GM21423 (cell line): Measurements from ENCODE around the gene PTGER2.
A peak's percentile ranks its signal among the peaks of the same experiment; 100 is the strongest.

Experiments
- ATAC-seq: cut with Tn5 transposase; IDR thresholded peaks from one replicate; pipeline ENCODE4 v1.9.1; 2021; ENCODE audit warnings: mild to moderate bottlenecking, moderate library complexity; ENCODE audit not compliant: unreplicated experiment

PTGER2 gene, protein sequence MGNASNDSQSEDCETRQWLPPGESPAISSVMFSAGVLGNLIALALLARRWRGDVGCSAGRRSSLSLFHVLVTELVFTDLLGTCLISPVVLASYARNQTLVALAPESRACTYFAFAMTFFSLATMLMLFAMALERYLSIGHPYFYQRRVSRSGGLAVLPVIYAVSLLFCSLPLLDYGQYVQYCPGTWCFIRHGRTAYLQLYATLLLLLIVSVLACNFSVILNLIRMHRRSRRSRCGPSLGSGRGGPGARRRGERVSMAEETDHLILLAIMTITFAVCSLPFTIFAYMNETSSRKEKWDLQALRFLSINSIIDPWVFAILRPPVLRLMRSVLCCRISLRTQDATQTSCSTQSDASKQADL

DNA sequence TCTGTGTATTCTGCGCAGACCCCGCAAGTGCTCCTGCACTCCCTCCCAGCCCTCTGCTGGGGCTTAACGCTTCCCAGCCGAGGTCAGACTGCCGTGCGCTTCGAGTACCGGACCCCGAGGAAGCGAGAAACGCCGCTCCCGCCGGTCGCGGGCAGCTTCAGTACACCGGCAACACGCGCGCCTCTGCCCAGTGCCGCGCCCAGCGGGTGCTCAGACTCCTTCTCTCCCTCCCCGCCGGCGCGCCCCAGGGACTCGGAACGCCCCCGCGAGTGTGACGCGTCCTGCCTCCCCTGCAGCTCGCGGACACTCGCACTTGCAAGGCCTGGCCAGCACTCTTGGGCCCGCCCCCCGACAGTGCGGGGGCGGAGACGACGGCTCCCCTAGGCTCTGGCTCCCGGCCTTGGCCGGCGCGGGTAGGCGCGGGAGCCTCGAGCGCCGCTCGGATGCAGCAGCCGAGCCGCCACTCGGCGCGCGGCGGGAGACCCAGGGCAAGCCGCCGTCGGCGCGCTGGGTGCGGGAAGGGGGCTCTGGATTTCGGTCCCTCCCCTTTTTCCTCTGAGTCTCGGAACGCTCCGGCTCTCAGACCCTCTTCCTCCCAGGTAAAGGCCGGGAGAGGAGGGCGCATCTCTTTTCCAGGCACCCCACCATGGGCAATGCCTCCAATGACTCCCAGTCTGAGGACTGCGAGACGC, at the start of gene PTGER2:
TSS of gene PTGER2 (plus strand) at position 410 of the 692 bp plus-strand sequence. CDS start at position 647, 237 bp downstream.
- peak; percentile 41 for ATAC-seq

DNA sequence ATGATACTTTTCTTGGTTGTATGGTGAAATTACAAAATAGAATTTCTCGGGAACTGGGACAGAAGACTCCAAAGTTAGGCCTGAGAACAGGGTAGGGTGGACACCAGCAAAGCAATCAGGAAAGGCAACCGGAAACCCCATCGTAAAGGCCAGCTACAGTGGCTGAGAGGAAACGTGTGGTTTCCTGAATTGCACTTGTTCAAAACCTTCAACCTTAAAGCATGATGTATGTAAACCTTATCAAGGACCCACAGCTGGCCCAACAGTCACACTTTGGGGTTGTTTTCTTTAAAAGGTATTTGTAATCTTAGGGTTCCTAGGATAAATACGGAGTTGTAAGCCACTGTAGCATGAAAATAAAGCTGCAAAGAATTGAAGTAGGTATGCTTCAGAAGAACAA, 48.9 kb upstream of the PTGER2 start:
- ATAC-seq, result peak; percentile 66

DNA sequence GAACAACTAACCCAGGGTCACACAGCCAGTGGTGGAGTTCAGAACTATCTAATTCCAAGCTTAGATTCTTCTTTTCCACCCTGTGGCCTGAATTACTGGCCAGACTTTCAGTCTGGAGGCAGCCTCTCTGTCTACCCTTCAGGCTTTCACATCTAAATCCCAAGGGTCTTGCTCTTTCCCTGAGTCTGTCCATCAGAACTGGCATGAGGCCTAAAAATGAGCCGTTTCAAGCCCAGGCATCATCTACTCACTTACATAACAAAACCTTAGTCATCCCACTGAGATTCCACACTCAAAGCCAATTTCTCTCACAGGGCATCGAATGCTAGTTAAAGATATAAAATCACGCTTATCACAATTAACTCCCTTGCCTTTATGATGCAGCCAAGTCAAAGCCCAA, 47.9 kb upstream of the PTGER2 start:
- no peak for ATAC-seq

DNA sequence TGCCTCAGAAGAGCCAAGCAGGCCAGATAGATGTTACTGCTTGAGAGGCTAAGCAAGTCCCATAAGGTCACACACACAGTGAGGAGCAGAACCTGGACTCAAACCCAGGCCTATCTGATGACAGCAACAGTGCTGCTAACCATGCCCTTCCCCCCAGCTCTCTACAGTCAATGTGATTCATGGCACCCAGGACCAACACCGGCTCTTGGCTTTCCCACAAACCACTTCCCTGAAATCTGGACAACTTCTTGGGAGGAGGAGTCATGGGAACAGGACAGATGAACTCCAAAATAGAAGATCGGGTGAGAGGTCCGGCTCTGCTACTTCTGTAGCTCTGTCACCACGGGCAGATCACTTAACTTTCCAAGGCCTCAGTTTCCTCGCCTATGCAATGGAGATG, 47.3 kb upstream of the PTGER2 start:
- no peak for ATAC-seq

DNA sequence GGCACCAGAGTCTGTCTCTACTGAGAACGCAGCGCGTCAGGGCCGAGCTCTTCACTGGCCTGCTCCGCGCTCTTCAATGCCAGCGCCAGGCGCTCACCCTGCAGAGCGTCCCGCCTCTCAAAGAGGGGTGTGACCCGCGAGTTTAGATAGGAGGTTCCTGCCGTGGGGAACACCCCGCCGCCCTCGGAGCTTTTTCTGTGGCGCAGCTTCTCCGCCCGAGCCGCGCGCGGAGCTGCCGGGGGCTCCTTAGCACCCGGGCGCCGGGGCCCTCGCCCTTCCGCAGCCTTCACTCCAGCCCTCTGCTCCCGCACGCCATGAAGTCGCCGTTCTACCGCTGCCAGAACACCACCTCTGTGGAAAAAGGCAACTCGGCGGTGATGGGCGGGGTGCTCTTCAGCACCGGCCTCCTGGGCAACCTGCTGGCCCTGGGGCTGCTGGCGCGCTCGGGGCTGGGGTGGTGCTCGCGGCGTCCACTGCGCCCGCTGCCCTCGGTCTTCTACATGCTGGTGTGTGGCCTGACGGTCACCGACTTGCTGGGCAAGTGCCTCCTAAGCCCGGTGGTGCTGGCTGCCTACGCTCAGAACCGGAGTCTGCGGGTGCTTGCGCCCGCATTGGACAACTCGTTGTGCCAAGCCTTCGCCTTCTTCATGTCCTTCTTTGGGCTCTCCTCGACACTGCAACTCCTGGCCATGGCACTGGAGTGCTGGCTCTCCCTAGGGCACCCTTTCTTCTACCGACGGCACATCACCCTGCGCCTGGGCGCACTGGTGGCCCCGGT, 46.4 kb upstream of the PTGER2 start, which contains the start of gene PTGDR:
TSS of gene PTGDR (plus strand) at position 198 of the 778 bp plus-strand sequence. CDS start at position 315, 117 bp downstream.
- no peak for ATAC-seq

DNA sequence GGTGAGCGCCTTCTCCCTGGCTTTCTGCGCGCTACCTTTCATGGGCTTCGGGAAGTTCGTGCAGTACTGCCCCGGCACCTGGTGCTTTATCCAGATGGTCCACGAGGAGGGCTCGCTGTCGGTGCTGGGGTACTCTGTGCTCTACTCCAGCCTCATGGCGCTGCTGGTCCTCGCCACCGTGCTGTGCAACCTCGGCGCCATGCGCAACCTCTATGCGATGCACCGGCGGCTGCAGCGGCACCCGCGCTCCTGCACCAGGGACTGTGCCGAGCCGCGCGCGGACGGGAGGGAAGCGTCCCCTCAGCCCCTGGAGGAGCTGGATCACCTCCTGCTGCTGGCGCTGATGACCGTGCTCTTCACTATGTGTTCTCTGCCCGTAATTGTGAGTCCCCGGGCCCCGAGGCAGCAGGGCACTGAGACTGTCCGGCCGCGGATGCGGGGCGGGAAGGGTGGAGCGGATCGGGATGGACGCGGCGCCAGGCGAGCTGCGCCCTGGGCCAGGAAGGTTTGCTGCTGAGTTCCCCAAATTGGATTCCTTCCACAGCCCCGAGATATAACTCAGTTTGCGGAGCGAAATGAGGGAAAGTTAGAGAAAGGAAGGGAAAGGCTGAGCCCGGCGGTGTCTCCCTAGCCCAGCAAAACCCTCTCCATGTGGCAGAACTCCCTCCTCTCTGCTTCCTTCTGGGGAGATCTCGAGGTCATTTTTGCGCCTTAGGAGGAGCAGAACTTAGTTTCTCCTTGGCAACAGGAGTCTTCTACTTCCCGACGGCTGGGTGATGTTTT, 45.6 kb upstream of the PTGER2 start:
- no peak for ATAC-seq

DNA sequence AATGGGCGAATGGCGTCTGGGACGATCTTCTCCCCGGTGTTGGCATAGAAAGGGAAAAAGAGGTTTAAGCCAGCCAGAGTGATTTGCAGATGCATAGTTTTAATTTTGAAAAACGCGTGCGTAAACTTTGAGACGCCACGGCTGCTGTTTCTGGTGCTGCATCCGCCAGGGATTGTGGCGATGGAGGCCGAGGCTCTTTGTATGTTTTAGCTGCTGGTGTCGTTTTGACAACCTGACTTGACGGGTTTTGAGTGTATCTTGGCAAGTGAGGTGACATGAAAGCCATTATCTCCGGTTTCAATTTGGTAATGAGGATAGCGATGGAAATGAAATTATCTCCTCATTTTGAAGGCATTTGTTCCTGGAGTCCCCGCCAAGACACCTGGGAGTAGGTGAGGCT, 45.0 kb upstream of the PTGER2 start:
- ATAC-seq, result no peak

DNA sequence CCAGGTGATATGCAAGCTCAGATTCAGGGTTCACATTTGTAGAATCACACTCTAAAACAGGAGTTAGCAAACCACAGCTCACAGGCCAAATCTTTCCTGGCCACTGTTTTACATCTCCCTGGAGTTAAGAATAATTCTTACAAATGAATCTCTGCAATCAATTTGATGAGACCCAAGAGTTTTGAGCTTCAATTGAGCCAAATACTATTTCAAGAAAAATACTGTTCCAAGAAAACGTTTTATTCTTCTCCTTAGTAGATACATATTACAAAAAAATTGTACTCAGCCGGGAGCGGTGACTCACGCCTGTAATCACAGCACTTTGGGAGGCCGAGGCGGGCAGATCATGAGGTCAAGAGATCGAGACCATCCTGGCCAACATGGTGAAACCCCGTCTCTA, 44.1 kb upstream of the PTGER2 start:
- no peak for ATAC-seq

DNA sequence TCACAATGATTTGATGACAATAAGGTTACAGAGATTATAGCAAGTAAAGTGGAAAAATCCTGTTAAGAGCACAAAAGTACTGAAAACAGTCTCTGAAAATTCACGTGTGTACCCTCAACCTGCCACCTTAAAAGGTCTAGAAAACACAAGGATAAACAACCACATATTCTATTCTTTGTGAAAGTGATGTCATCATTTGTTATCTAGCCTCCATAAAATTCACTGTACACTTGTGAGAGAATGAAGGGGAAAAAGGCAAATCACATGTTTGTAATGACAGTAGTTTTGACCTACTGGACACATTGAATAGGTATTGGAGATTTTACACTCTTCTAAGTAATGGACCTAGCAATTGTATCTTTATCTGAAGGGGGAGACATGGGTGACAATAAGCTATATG, 42.6 kb upstream of the PTGER2 start:
- ATAC-seq, result no peak

DNA sequence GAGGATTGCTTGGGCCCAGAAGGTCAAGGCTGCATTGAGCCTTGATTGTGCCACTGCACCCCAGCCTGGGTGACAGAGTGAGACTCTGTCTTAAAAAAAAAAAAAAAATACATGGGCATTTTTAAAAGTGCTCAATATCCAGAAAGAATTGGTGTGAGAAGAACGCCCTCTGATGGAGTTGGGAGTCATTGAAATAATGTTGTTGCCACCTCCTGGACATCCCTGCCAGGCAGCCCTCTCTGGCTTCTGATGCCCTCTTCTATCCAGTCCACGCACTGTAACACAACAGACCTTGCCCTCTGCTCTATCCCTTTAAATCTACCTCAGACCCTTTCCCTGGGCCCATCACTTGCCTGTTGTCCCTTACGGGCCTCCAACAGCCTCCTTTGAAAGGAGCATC, 41.7 kb upstream of the PTGER2 start:
- ATAC-seq, result peak; percentile 52

DNA sequence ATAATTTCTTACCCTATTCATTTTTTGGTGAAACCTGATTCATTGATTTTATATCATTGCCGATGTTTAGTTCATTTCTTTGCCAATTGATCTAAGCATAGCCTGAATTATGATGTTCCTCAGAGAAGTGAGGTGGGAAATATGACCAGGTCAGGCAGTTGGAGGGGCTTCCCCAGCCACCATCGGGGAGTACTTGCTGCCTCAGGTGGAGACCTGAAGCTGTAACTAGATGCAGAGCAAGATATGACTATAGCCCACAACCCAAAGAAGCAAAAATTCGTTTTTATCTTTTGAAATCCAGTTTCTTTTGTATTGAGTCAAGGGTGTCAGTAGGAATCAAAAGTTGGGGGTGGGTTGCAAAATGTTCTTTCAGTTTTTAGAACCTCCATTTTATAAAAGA, 38.7 kb upstream of the PTGER2 start:
- ATAC-seq, result no peak

DNA sequence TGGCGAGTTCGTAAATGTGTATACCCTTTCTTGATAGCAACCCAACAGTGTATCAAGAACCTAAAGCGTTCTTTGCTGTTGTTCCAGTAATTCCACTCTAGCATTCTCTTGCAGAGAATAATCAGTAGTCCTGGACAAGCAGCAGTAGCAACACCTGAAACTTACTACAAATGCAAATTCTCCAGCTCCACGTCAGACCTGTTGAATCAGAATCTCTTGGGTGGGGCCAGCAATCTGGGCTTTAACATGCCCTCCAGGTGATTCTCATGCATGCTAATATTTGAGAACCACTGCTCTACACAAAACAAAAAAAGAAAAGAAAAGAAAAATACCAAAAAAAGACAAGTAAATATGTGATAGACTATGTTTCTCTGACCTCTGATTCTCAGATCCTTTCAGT, 36.6 kb upstream of the PTGER2 start:
- ATAC-seq, result no peak

DNA sequence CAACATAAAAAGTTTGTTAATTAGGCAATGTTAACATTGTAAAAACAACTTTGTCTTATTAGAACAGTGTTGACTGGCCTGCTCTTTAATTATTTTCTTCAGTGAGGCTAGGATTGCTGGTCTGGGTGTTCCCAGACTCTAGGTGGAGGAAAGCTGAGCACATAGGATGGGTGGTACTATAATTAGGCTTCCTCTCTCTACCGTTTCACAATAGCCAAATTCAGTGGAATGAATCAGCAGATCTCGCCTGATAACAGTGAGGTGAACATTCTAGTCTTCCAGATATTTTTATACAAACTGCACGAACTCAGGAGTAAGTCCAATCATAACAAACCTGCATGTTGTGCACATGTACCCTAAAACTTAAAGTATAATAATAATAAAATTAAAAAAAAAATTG, 34.7 kb upstream of the PTGER2 start:
- ATAC-seq, result no peak

DNA sequence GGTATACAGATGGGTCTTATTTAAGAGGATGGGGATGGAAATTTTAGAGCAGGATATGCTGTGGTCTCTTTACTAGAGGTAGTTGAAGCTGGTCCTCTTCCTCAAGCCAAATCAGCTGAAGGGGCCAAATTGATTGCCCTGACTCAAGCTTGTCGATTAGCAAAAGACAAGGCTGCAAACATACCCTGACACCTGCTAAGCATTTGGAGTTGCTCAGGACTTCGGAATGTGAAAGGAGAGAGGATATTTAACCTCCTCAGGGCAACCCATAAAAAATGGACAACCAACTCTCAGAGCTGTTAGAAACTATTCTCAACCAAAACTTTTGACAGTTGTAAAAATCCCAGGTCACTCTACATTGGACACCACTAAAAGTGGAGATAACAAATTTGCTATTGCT, 31.0 kb upstream of the PTGER2 start:
- no peak for ATAC-seq

DNA sequence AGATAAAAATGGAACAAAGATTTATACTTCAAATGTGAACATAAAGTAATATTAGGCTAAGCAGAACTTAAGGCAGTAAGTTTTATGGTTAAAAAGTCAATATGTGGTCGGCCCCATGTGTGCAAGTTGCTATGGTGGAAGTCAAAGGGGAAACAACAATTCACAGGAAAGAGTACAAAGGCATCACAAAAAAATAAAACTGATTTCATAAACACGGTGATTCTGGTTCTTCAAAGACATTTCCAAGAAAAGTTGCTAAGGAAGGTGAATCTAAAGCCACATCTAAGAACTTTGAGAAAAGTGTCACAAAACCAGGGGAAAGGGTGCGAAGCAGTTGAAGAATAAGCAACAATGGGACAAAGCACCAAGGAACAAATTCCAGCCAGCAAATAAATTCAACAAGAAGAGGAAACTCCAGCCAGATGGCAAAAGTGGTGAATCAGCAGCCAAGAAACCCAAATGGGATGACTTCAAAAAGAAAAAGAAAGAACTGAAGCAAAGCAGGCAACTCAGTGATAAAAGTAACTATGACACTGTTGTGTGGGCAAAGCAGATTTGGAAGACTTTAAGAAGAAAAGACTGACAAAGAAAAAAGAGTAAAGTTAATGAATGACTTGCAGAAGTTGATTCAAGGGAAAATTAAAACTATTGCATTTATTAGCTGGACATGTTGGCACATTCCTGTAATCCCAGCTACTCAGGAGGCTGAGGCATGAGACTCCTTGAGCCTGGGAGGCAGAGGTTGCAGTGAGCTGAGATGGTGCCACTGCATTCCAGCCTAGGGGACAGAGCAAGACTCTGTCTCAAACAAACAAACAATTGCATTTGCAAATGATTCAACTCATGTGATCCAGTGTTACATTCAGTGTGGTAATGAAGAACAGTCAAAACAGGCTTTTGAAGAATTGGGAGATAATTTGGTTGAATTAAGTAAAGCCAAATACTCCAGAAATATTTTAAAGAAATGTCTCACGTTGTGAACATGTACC, 27.2 kb upstream of the PTGER2 start:
- no peak for ATAC-seq

DNA sequence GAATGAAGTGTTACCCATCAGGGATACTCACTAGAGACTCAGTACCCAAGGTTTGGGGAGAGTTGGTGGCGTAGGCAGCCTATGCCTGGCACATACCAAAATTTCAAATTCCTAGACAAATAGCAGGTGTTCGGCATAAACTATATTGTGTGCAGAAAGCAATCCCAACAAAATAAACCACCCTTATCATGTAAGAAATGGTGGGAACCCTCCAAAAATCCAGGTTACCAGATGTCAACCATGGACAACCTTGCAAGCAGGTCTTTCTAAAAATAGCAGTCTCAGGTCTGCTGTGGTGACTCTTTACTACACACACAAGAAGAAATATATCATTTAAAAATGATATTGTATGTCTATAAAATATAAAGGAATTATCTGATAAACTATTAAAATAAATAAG, 17.7 kb upstream of the PTGER2 start:
- ATAC-seq, result no peak

DNA sequence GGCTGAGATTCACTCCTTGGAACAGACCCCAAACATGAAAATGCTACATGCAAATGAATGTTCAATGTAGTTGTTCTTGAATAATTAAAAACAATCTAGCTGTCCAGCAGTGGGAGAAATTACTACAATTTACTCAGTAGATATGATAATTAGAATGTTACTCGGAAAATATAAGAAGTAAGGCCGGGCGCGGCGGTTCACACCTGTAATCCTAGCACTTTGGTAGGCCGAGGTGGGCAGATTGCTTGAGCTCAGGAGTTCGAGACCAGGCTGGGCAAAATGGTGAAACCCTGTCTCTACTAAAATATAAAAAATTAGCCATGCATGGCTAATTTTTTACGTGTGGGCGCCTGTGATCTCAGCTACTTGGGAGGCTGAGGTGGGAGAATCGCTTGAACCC, 15.3 kb upstream of the PTGER2 start:
- no peak for ATAC-seq

DNA sequence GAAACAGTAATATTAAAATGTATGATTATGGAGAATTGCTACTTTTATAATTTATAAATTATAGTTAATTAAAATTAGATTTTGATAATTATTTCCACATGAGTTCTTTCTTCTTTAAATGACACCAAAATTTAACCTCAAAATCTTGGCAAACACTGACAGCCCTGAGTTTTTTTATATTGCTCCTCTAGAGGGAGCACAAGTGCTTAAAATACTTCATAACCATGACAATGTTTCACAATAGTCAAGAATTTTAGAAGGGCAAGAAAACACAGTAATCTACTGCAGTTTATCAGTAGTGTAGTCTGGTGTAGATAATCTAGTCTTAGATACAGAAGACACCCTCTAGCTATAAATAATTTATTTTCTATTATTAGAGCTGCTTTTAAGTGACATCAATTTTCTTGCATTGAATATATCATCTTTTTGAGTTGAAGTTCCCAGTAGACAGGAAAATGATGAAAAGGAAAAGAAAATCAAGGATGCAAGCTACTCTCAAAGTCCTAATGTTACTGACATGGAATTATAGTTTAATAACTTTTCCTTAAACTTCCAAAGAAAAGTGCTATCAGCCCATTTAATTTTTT, 14.3 kb upstream of the PTGER2 start:
- no peak for ATAC-seq

DNA sequence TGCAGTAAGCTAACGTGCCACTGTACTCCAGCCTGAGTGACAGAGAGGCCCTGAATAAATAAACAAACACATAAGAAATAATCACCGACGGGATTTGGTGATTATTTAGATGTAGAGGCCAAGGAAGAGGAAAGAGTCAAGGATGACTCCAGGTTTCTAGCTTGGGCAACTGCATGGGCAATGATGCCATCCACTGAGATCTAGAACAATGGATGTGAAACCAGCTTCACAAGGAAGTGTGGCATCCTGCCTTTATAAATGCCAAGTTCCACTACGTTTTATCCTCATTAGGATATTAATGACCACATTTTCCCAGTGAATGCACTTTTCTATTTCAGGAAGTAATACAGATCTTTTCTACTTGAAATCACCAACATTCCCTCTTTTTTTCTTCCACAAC, 10.9 kb upstream of the PTGER2 start:
- no peak for ATAC-seq
